Loucy (cell line): ENCODE results near the gene CELSR2.

Experiments
- EZH2phosphoT487 ChIP-seq: fragments of 200-600 bp; IDR thresholded peaks from 2 replicates; pipeline ENCODE4 v1.6.1; 2018; ENCODE audit warnings: antibody characterized with exemption, mild to moderate bottlenecking, moderate library complexity, borderline replicate concordance
- TF ChIP-seq, protein P1 (sequence below): fragments of 200-600 bp; sonication (generic); conservative IDR thresholded peaks from 2 replicates; pipeline ENCODE4 v1.5.1; 2014; ENCODE audit warnings: mild to moderate bottlenecking, antibody characterized with exemption, low read length

DNA sequence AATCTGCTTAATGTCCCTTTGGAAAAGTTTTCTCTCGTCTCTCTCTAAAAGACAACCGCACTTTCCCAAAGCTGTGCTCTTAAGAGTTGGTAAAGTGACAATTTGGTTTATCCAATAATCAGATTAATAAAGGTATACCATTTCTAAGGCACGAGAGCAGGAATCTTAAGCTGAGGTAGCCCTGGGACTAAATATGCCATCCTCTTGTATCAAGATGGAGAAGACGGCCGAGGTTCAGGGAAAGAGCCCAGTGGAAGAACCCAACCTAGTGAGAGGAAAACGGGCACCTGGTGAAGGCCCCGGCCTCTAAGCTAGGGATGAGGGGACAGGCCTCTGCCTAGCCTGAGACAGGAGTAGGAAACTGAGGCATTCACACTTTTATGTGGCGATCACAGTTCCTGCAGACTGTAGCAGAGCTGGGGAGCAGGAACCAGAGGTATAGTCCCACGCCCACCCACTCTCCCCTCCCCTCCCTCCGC, 36.0 kb upstream of the CELSR2 start:
- TF ChIP-seq, protein P1, sequence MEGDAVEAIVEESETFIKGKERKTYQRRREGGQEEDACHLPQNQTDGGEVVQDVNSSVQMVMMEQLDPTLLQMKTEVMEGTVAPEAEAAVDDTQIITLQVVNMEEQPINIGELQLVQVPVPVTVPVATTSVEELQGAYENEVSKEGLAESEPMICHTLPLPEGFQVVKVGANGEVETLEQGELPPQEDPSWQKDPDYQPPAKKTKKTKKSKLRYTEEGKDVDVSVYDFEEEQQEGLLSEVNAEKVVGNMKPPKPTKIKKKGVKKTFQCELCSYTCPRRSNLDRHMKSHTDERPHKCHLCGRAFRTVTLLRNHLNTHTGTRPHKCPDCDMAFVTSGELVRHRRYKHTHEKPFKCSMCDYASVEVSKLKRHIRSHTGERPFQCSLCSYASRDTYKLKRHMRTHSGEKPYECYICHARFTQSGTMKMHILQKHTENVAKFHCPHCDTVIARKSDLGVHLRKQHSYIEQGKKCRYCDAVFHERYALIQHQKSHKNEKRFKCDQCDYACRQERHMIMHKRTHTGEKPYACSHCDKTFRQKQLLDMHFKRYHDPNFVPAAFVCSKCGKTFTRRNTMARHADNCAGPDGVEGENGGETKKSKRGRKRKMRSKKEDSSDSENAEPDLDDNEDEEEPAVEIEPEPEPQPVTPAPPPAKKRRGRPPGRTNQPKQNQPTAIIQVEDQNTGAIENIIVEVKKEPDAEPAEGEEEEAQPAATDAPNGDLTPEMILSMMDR = no peak
- no peak for TF ChIP-seq EZH2phosphoT487
